ENCODE results near the gene CCNI2. TPM values are rescaled to one million over a fixed set of nuclear protein-coding genes. Genes with fewer than 3 reads are reported as not detected.

CCNI2 gene
- polyA plus RNA-seq, 2 of the 4 experiments (the other 2 are of a cell fraction), result 0.17 to 0.26 TPM

DNA sequence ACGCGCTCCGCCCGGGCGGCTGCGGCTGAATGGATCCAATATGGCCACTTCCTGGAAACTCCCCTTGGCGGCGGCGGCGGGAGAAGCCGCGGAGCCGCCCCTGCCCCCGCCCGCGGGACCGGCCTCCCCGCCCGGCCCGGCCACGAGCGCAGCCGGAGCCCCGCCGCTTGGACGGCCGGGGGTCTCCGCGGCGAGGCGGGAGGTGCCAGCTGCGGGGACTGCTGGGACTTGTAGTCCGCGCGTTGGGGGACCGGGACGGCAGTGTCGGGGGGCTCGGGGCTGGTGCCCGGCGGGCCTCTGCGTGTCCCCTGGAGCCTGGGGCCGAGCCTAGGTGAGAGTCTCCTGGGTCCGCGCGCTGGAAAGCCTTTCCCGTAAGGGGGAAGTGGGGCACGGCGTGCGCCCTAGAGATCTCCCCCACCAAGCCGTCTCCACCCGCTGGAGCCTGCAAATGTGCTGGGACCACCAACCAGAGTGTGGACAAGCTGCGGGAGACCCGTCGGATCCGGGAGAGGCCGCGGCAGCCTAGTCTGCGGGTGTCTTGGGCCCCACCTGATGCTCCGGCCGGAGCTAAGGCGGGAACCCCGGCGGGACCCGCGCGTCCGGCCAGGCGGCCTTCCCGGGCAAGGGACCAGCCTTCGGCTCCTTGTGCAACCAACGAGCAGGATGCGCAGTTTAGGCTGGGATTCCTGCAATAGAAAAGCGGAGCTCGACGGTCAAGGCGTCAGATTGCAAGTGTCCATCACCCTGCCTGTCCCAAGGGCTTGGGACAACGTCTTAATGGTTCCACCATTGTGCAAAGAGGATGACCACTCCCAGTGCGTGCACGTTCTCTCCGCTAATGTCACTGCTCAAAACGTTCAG, 30.2 kb downstream of the CCNI2 start, which contains the start of gene SEPTIN8:
Gene SEPTIN8, minus strand, starts transcription at position 31 of the 861 bp plus-strand sequence. CDS start 102 bp downstream, outside the sequence.
- no peaks in the 10 kb centered on the region for H3K9me3 ChIP-seq
- ChIA-PET CTCF (interaction anchor here (1.3 to 2.5 kb wide), 4 partner anchors 36 to 251 kb away, joined by 4 to 8 read pairs (median 7); partner anchors contain the start of genes SHROOM1 and SOWAHA), POLR2A (interaction anchor here (1.8 kb wide), 1 partner anchor 40 kb away, joined by 6 read pairs; the partner anchor contains the start of gene KIF3A)
- peak within 1 kb of the TSS; percentile 91 for H3K4me2 ChIP-seq
- peak within 1 kb of the TSS; percentile 83 for H3K4me3 ChIP-seq
- WGBS (ENCODE audit: missing lambda C conversion rate), result 32% methylated on average over 32 of the region's 82 CpGs
- 0 out of 3 replicates have a peak, but pooled peaks have one; percentile 23 for TF ChIP-seq BCL3 (IDR thresholded peaks at IDR 0.05)
- peak; percentile 42; the same call in 1 of the 2 replicates for TF ChIP-seq POLR2A (IDR thresholded peaks at IDR 0.05; ENCODE audit: low read length)
- no peak for TF ChIP-seq ZSCAN20 (CRISPR knock-in tag; IDR thresholded peaks at IDR 0.05)
- peak within 1 kb of the TSS; percentile 84 to 98 for H3K27ac ChIP-seq
- DNase-seq (ENCODE audit: low read depth in 1 of 2, low spot score in 1 of 2), result peak; percentile 36 to 70
- no peak for FAIRE-seq
- ATAC-seq, result peak; percentile 71 to 76
- H3K4me1 ChIP-seq, result peaks cover 7% of the 10 kb centered on the region

DNA sequence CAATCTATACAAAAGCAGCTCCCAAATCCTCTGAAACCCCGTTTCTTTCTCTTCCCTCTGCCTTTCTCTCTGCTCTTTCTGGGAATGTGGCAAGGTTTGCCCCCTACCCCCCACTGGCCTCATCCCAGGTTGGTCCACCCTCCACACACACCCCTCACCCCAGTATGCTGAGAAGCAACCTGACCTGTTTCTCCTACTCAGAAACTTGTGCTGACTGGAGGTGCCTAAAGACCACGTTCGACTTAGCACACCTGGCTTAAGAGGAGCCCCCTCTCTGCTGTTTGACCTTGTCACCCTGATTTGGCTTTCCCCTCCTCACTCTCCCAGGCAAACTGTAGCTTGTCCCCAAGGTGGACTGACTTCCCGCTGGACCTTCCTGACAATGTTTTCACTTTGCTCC, 30.9 kb downstream of the CCNI2 start:
- ATAC-seq (no peak), FAIRE-seq (no peak), DNase-seq (ENCODE audit: low read depth in 1 of 2, low spot score in 1 of 2) (no peak)
- WGBS (ENCODE audit: missing lambda C conversion rate), result 85% methylated on average over 4 of the region's 4 CpGs
- H3K27ac ChIP-seq, result peak overlapping the region in 1 of 2 experiments; percentile 98; a peak in 2 of 6 replicates
- peak overlapping the region; percentile 83; the same call in 2 of the 3 replicates for H3K4me3 ChIP-seq
- TF ChIP-seq HOXB13 (CRISPR knock-in tag; IDR thresholded peaks at IDR 0.05; ENCODE audit: low read depth) (no peak), ZSCAN20 (CRISPR knock-in tag; IDR thresholded peaks at IDR 0.05) (no peak), HES2 (IDR thresholded peaks at IDR 0.05) (no peak), EP300 (IDR thresholded peaks at IDR 0.05) (no peak), TFCP2L1 (CRISPR knock-in tag; IDR thresholded peaks at IDR 0.05) (no peak), FOSB (CRISPR knock-in tag; IDR thresholded peaks at IDR 0.05) (no peak), NFE2L2 (conservative IDR thresholded peaks at IDR 0.05; ENCODE audit: low read length) (no peak), NR3C1 (IDR thresholded peaks at IDR 0.05) (no peak), ELK1 (IDR thresholded peaks at IDR 0.05; ENCODE audit: low read depth, low read length) (no peak), BHLHE40 (IDR thresholded peaks at IDR 0.05; ENCODE audit: low read depth, low read length) (no peak), KDM5A (IDR thresholded peaks at IDR 0.05) (no peak), HMGXB4 (CRISPR knock-in tag; IDR thresholded peaks at IDR 0.05; ENCODE audit: borderline replicate concordance) (no peak), RCOR1 (IDR thresholded peaks at IDR 0.05; ENCODE audit: low read depth, low read length) (no peak), PHF8 (IDR thresholded peaks at IDR 0.05; ENCODE audit: borderline replicate concordance, low read depth) (no peak), RAD21 (conservative IDR thresholded peaks at IDR 0.05 in 1 of 2, IDR thresholded peaks at IDR 0.05 in 1 of 2) (no peak), MAZ (IDR thresholded peaks at IDR 0.05; ENCODE audit: borderline replicate concordance, low read depth, low read length) (no peak), MAFK (IDR thresholded peaks at IDR 0.05; ENCODE audit: partially characterized antibody) (no peak)
- TF ChIP-seq, protein P1, sequence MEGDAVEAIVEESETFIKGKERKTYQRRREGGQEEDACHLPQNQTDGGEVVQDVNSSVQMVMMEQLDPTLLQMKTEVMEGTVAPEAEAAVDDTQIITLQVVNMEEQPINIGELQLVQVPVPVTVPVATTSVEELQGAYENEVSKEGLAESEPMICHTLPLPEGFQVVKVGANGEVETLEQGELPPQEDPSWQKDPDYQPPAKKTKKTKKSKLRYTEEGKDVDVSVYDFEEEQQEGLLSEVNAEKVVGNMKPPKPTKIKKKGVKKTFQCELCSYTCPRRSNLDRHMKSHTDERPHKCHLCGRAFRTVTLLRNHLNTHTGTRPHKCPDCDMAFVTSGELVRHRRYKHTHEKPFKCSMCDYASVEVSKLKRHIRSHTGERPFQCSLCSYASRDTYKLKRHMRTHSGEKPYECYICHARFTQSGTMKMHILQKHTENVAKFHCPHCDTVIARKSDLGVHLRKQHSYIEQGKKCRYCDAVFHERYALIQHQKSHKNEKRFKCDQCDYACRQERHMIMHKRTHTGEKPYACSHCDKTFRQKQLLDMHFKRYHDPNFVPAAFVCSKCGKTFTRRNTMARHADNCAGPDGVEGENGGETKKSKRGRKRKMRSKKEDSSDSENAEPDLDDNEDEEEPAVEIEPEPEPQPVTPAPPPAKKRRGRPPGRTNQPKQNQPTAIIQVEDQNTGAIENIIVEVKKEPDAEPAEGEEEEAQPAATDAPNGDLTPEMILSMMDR (IDR thresholded peaks at IDR 0.05), result no peak
- H3K4me1 ChIP-seq, result peaks cover 7% of the 10 kb centered on the region
- CTCF ChIA-PET, result interaction anchor here (1.3 to 2.5 kb wide), 4 partner anchors 35 to 251 kb away, joined by 4 to 8 read pairs (median 7); partner anchors contain the start of genes SHROOM1 and SOWAHA
- POLR2A ChIA-PET, result interaction anchor here (1.8 kb wide), 1 partner anchor 41 kb away, joined by 6 read pairs; the partner anchor contains the start of gene KIF3A
- no peaks in the 10 kb centered on the region for H3K9me3 ChIP-seq
- H3K4me2 ChIP-seq, result peak overlapping the region; percentile 91

All from A549 (cell line).